Left ventricle myocardium superior (tissue), 1 donor: ENCODE measurements around the gene CEP97. TPM values are rescaled to one million over a fixed set of nuclear protein-coding genes. Genes with fewer than 3 reads are reported as not detected.

Experiments
- ATAC-seq: fragments of 200-7000 bp; cut with Tn5 transposase; one replicate; pipeline ENCODE4 v1.9.1; 2020; ENCODE audit warnings: mild to moderate bottlenecking, moderate library complexity
- DNase-seq: peaks from one replicate; pipeline ENCODE4 v3.0.0-alpha.2; 2020
- intact Hi-C: fragments of 100-400 bp; cut with micrococcal nuclease; formaldehyde crosslinking; loops from one replicate; pipeline ENCODE4 v1.11.0; 2022
- total RNA-seq: library from RNA; stranded (reverse); fragmentation: NEBNext Ultra II Directional; extraction: Animal tissue kit (Norgen Biotek cat#: 25700); gene quantifications from one replicate; pipeline ENCODE4 v1.2.1, GENCODE V29; 2021
- donor health status: DM: no; HTN: yes; CAD: no; lungs with severe emphysema.

The CEP97 gene
- total RNA-seq, 1 donor from 2014 or later = 6.5 TPM

DNA sequence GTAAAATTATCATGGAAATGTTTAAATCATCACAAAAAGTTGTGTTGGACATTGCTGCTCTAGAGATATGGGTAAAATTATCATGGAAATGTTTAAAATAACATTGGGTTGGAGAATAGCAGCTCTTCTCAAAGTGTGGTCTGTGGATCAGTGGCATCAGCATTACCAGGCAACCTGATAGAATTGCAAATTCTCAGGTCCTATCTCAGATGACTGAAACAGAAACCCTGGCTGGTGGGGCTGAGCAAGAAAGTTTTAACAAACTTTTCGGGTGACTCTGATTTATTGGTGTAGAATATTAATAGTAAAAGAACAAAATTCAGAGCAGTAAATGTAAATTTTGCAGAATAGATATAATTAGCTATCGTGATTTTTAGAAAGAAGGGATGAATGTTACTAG lies 83.5 kb downstream of the CEP97 start:
- ATAC-seq (no peak), DNase-seq (no peak)
- intact Hi-C loops = no loop called here

GRCh38 chr3:101809178-101810021 lies 85.0 kb downstream of the CEP97 start:
- ATAC-seq (peak; percentile 58), DNase-seq (no peak)
- intact Hi-C loops = no loop called here

GRCh38 chr3:101810022-101810418 lies 85.6 kb downstream of the CEP97 start:
- intact Hi-C loops = no loop called here
- no peak for ATAC-seq

DNA sequence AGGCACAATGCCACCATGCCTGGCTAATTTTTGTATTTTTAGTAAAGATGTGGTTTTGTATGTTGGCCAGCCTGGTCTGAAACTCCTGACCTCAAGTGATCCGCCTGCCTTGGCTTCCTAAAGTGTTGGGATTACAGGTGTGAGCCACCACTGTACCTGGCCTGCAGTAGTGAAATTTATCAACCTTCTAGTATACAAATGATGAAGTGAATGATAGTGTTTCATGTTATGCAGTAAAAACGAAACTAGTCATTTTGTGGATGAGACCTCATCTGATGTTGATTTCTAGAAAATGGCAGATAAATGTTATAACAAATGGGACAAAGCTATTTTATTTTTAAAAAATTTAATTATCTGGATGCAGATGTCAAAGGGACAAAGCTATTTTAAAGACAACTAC lies 87.5 kb downstream of the CEP97 start:
- intact Hi-C loops = loop anchor here (2.0 kb wide), 1 partner anchor 413 kb away; no protein-coding TSS in a partner anchor
- DNase-seq (no peak), ATAC-seq (no peak)

More at GRCh38 chr3:101810022-101810418, 85.6 kb downstream of the CEP97 start:
- no peak for DNase-seq

DNA sequence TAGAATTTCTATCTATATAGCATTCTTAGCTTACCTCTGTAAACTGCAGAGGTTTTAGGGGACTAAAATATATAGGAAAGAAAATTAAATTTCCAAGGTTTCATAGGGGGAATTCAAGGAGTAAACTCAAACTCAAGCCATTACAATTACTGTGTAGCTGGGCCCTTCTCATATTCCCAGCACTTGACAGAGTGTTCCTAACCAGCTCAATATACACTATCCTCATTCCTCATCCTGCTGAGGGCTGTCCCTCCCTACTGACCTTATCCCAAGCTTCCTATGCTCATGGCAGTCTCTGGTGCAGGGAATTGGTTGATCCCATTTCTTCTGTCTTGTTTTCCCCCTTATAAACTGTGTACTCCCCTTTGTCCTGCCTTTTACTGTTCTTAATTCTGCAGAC lies 88.5 kb downstream of the CEP97 start:
- DNase-seq = no peak
- no peak for ATAC-seq
- intact Hi-C loops = loop anchor here (2.0 kb wide), 1 partner anchor 412 kb away; no protein-coding TSS in a partner anchor

GRCh38 chr3:101813817-101814440 lies 89.5 kb downstream of the CEP97 start:
- DNase-seq = no peak

DNA sequence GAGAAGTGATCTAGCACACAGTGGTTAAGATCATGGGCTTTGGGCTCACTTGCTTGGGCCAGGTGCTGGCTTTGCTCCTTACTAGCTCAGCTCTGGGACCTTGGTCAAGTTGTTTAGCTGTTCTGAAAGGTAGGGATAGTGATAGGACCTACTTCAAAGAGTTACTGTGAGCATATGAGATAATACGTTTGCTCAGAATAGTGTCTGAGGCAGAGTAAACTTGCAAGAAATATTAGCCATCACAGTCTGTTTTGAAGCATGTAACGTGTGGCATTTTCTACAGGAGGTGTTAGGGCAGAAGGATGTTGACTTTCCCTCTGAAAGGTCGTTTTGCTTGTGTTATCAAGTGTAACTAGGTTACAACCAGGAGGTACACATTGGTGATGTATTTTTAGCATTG lies 90.4 kb downstream of the CEP97 start:
- DNase-seq (no peak), ATAC-seq (peak; percentile 83)
- intact Hi-C loops = no loop called here

More at GRCh38 chr3:101813817-101814440, 89.5 kb downstream of the CEP97 start:
- intact Hi-C loops = loop anchor here (2.0 kb wide), 1 partner anchor 411 kb away; no protein-coding TSS in a partner anchor
- ATAC-seq = peak; percentile 22

DNA sequence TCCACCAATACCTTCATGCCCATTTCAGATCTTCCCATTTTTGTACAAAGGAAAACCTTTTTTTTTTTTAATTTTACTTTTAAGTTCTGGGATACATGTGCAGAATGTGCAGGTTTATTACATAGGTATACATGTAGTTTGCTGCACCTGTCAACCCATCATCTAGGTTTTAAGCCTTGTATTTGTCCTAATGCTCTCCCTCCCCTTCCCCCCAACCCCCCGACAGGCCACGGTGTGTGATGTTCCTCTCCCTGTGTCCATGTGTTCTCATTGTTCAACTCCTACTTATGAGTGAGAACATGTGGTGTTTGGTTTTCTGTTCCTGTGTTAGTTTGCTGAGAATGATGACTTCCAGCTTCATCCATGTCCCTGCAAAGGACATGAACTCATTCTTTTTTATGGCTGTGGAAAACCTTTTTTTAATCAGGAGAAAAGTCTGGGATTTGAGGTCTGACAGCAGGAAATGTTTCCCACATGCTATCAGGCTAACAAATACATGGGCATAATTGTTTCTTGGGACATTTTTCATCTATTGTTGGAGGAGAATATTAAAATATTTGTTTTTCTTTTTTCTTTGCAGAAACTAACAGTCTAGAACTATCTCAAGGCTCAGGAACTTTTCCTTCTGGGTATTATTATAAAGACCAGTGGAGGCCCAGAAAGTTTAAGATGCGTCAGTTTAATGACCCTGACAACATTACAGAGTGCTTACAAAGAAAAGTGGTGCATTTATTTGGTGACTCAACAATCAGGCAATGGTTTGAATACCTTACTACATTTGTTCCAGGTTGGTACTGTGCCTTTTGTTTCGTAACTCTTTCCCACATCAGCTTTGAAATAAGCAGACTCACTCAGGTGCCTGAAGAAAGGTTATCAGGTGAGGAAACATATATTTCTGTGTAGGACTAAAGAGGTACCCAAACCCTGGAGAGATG lies 92.1 kb downstream of the CEP97 start:
- ATAC-seq (peak; percentile 10), DNase-seq (no peak)
- intact Hi-C loops = no loop called here

- intact Hi-C loops = no loop called here
- ATAC-seq = no peak
- DNase-seq = no peak
Measured at GRCh38 chr3:101817992-101818391, 93.6 kb downstream of the CEP97 start.

GRCh38 chr3:101819649-101820206 lies 95.3 kb downstream of the CEP97 start:
- no peak for ATAC-seq
- intact Hi-C loops = no loop called here
- DNase-seq = no peak

Other genes with a start within 250 kb of the CEP97 start
- 12.2 TPM for gene SENP7, start 211.4 kb upstream of the CEP97 start, total RNA-seq
- 30.6 TPM for gene TRMT10C, start 162.7 kb upstream of the CEP97 start, total RNA-seq
- 140 TPM for gene PCNP, start 150.4 kb upstream of the CEP97 start, total RNA-seq
- gene ZBTB11, start 47.5 kb upstream of the CEP97 start, total RNA-seq = 12.0 TPM
- 816 TPM for gene RPL24, start 37.9 kb upstream of the CEP97 start, total RNA-seq
- gene NXPE3, start 54.6 kb downstream of the CEP97 start, total RNA-seq = 48.0 TPM
- gene NFKBIZ, start 124.9 kb downstream of the CEP97 start, total RNA-seq = 15.9 TPM